ENCODE measurements around the gene ANXA2R. TPM values are rescaled to one million over a fixed set of nuclear protein-coding genes. Genes with fewer than 3 reads are reported as not detected.

Gene ANXA2R
- total and polyA plus RNA-seq, 9 of the 15 experiments (the other 6 are each of a cell fraction or from before 2014, with no cell fraction given): 2.1 to 4.8 (median 3.4) TPM

DNA sequence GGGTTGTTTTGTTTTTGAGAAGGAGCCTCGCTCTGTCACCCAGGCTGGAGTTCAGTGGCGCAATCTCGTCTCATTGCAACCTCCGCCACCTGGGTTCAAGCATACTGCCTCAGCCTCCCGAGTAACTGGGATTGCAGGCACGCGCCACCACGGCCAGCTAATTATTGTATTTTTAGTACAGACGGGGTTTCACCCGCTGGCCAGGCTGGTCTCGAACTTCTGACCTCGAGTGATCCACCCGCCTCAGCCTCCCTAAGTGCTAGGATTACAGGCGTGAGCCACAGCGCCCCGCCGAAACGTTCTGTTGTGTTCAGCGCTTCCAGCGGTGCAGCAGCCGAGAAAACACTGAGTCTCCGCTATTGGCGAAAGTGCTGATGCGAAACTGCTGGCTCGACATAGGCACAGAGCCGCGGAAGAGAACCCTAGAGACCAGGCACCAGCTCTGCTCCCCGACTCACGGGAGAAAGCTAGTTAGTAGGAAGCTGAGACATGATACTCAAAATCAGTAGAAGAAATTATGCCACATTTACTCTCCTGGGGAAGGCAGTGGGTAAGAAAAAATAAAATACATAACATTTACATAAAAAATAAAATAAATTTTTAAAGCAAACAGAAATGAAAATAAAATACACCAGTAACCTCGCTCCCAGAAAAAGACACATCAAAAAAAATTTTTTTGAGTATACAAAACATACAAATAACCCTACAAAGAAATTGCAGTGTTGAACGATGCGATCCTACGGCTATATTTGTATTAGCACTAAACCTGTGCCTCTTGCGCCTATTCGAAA is 31.6 kb downstream of the ANXA2R start (continued):
- TF ChIP-seq, protein P1, sequence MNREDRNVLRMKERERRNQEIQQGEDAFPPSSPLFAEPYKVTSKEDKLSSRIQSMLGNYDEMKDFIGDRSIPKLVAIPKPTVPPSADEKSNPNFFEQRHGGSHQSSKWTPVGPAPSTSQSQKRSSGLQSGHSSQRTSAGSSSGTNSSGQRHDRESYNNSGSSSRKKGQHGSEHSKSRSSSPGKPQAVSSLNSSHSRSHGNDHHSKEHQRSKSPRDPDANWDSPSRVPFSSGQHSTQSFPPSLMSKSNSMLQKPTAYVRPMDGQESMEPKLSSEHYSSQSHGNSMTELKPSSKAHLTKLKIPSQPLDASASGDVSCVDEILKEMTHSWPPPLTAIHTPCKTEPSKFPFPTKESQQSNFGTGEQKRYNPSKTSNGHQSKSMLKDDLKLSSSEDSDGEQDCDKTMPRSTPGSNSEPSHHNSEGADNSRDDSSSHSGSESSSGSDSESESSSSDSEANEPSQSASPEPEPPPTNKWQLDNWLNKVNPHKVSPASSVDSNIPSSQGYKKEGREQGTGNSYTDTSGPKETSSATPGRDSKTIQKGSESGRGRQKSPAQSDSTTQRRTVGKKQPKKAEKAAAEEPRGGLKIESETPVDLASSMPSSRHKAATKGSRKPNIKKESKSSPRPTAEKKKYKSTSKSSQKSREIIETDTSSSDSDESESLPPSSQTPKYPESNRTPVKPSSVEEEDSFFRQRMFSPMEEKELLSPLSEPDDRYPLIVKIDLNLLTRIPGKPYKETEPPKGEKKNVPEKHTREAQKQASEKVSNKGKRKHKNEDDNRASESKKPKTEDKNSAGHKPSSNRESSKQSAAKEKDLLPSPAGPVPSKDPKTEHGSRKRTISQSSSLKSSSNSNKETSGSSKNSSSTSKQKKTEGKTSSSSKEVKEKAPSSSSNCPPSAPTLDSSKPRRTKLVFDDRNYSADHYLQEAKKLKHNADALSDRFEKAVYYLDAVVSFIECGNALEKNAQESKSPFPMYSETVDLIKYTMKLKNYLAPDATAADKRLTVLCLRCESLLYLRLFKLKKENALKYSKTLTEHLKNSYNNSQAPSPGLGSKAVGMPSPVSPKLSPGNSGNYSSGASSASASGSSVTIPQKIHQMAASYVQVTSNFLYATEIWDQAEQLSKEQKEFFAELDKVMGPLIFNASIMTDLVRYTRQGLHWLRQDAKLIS (CRISPR knock-in tag; IDR thresholded peaks at IDR 0.05): peak; percentile 87; the same call in 1 of the 2 replicates
- TF ChIP-seq ZNF280A (IDR thresholded peaks at IDR 0.05; ENCODE audit: low read depth, partially characterized antibody) (no peak), ZNF324 (CRISPR knock-in tag; IDR thresholded peaks at IDR 0.05) (0 out of 2 replicates have a peak, but pooled peaks have one; percentile 43), MAFK (IDR thresholded peaks at IDR 0.05; ENCODE audit: low read length) (peak; percentile 78), ATF3 (IDR thresholded peaks at IDR 0.05) (0 out of 2 replicates have a peak, but pooled peaks have one; percentile 12), ATF3 (CRISPR knock-in tag; conservative IDR thresholded peaks at IDR 0.05) (peak; percentile 50; the same call in 1 of the 2 replicates), KLF13 (tag; IDR thresholded peaks at IDR 0.05; ENCODE audit: borderline replicate concordance, low read depth) (0 out of 2 replicates have a peak, but pooled peaks have one; percentile 48), ZNF436 (CRISPR knock-in tag; IDR thresholded peaks at IDR 0.05) (no peak), BHLHE40 (IDR thresholded peaks at IDR 0.05; ENCODE audit: low read length) (peak; percentile 78), KAT8 (IDR thresholded peaks at IDR 0.05; ENCODE audit: low read depth) (no peak), FOS (IDR thresholded peaks at IDR 0.05; ENCODE audit: extremely low read depth, insufficient read length) (no peak), TRIM28 (IDR thresholded peaks at IDR 0.05) (peak; percentile 93), NR2C1 (IDR thresholded peaks at IDR 0.05) (no peak; the same call in 1 of the 2 replicates), NR2C1 (tag; IDR thresholded peaks at IDR 0.05) (no peak), MTA1 (IDR thresholded peaks at IDR 0.05; ENCODE audit: borderline replicate concordance) (peak; percentile 46; the same call in 1 of the 2 replicates), ZNF24 (IDR thresholded peaks at IDR 0.05) (peak; percentile 90), POLR2A (conservative IDR thresholded peaks at IDR 0.05) (peak; percentile 76)
- TF ChIP-seq, protein P2, sequence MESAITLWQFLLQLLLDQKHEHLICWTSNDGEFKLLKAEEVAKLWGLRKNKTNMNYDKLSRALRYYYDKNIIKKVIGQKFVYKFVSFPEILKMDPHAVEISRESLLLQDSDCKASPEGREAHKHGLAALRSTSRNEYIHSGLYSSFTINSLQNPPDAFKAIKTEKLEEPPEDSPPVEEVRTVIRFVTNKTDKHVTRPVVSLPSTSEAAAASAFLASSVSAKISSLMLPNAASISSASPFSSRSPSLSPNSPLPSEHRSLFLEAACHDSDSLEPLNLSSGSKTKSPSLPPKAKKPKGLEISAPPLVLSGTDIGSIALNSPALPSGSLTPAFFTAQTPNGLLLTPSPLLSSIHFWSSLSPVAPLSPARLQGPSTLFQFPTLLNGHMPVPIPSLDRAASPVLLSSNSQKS (CRISPR knock-in tag; IDR thresholded peaks at IDR 0.05): no peak
- TF ChIP-seq, protein P3, sequence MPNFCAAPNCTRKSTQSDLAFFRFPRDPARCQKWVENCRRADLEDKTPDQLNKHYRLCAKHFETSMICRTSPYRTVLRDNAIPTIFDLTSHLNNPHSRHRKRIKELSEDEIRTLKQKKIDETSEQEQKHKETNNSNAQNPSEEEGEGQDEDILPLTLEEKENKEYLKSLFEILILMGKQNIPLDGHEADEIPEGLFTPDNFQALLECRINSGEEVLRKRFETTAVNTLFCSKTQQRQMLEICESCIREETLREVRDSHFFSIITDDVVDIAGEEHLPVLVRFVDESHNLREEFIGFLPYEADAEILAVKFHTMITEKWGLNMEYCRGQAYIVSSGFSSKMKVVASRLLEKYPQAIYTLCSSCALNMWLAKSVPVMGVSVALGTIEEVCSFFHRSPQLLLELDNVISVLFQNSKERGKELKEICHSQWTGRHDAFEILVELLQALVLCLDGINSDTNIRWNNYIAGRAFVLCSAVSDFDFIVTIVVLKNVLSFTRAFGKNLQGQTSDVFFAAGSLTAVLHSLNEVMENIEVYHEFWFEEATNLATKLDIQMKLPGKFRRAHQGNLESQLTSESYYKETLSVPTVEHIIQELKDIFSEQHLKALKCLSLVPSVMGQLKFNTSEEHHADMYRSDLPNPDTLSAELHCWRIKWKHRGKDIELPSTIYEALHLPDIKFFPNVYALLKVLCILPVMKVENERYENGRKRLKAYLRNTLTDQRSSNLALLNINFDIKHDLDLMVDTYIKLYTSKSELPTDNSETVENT (CRISPR knock-in tag; IDR thresholded peaks at IDR 0.05): peak; percentile 29; the same call in 1 of the 2 replicates

Measured in K562 (cell line).